Sigmoid colon (tissue), 4 donors: ENCODE results near the gene POLR3H.

Source experiments
- CTCF ChIP-seq, 4 experiments: fragments of 450-650 bp in 3 of 4; fragments of 200-600 bp in 1 of 4; IDR thresholded peaks; one replicate each; pipeline ENCODE4 v1.5.1; 2016 to 2019; ENCODE audit warnings: antibody characterized with exemption in 4 of 4, mild to moderate bottlenecking in 3 of 4, moderate library complexity in 2 of 4
- EP300 ChIP-seq, 4 donors: sonication (generic); formaldehyde crosslinking; IDR thresholded peaks; one replicate each; pipeline ENCODE4 v1.6.1; 2017; ENCODE audit warnings: antibody characterized with exemption in 4 of 4
- POLR2AphosphoS5 ChIP-seq, 4 donors: sonication (generic); formaldehyde crosslinking; IDR thresholded peaks; one replicate each; pipeline ENCODE4 v1.6.1; 2017; ENCODE audit warnings: antibody characterized with exemption in 4 of 4

DNA sequence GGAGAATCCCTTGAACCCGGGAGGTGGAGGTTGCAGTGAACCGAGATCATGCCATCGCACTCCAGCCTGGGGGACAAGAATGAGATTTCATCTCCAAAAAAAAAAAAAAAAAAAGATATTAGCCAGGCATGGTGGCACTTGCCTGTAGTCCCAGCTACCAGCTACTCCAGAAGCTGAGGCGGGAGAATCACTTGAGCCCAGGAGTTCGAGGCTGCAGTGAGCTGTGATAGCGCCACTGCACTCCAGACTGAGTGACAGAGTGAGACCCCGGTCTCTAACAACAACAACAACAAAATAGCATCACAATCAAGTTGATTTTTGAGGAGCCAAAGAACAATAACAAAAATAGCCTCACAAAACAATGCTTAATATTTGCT lies 43.1 kb upstream of the POLR3H start:
- TF ChIP-seq CTCF (IDR thresholded peaks at IDR 0.05) (no peak), POLR2AphosphoS5 (IDR thresholded peaks at IDR 0.05) (no peak), EP300 (IDR thresholded peaks at IDR 0.05) (no peak)
